ENCODE data around the gene SEC16B. TPM values are rescaled to one million over a fixed set of nuclear protein-coding genes. Genes with fewer than 3 reads are reported as not detected.

Gene SEC16B
- total and polyA plus RNA-seq, 9 donors, result 5.5 to 8.5 (median 7.0) TPM

Other genes starting within 250 kb of the SEC16B start
- 11.5 TPM for gene RASAL2, start 124.0 kb upstream of the SEC16B start, total RNA-seq
- gene RASAL2, start 124.0 kb upstream of the SEC16B start, polyA plus RNA-seq (ENCODE audit: insufficient read depth in 1 of 8, insufficient read length in 8 of 8, low replicate concordance in 1 of 8), result 10 to 100 TPM in 6 of 8 donors, 1 to 10 TPM in 2; 8.5 to 16.7 (median 13.5) TPM